ENCODE measurements around the gene ZNF296.
A peak's percentile ranks its signal among the peaks of the same experiment; 100 is the strongest.
"Not testable (repeated sequence)": the region's sequence is repeated elsewhere in the genome, so short reads cannot be mapped to it uniquely, and the experiment has no call there.

ZNF296 gene

GRCh38 chr19:45113628-45114027, 37.4 kb upstream of the ZNF296 start:
- no peak for DNase-seq (ENCODE audit: low read depth in 2 of 2)
- no peak for TF ChIP-seq CTCF (IDR thresholded peaks at IDR 0.05; ENCODE audit: low read depth, low read length)
- no peak overlapping the region for H3K4me3 ChIP-seq (replicated peaks in 1 of 2; ENCODE audit: low read depth in 2 of 2, low read length in 2 of 2)

- no peak for DNase-seq (ENCODE audit: low read depth in 2 of 2)
Measured at GRCh38 chr19:45112111-45112827, 36.0 kb upstream of the ZNF296 start.

GRCh38 chr19:45110851-45111266, 34.6 kb upstream of the ZNF296 start:
- H3K4me3 ChIP-seq (replicated peaks in 1 of 2; ENCODE audit: low read depth in 2 of 2, low read length in 2 of 2) = no peak overlapping the region
- TF ChIP-seq CTCF (IDR thresholded peaks at IDR 0.05; ENCODE audit: low read depth, low read length) = no peak
- no peak for DNase-seq (ENCODE audit: low read depth in 2 of 2)

More at GRCh38 chr19:45112111-45112827, 36.0 kb upstream of the ZNF296 start:
- peak; percentile 21 for TF ChIP-seq CTCF (IDR thresholded peaks at IDR 0.05; ENCODE audit: low read depth, low read length)
- H3K4me3 ChIP-seq (replicated peaks in 1 of 2; ENCODE audit: low read depth in 2 of 2, low read length in 2 of 2) = no peak overlapping the region

GRCh38 chr19:45107621-45108150, 31.4 kb upstream of the ZNF296 start:
- no peak for DNase-seq (ENCODE audit: low read depth in 2 of 2)
- TF ChIP-seq CTCF (IDR thresholded peaks at IDR 0.05; ENCODE audit: low read depth, low read length) = no peak
- no peak overlapping the region for H3K4me3 ChIP-seq (replicated peaks in 1 of 2; ENCODE audit: low read depth in 2 of 2, low read length in 2 of 2)

GRCh38 chr19:45106363-45106762, 30.1 kb upstream of the ZNF296 start:
- DNase-seq (ENCODE audit: low read depth in 2 of 2); H3K4me3 ChIP-seq (replicated peaks in 1 of 2; ENCODE audit: low read depth in 2 of 2, low read length in 2 of 2): not testable (repeated sequence)

- no peak overlapping the region for H3K4me3 ChIP-seq (replicated peaks in 1 of 2; ENCODE audit: low read depth in 2 of 2, low read length in 2 of 2)
- no peak for DNase-seq (ENCODE audit: low read depth in 2 of 2)
- TF ChIP-seq CTCF (IDR thresholded peaks at IDR 0.05; ENCODE audit: low read depth, low read length) = no peak
Measured at GRCh38 chr19:45104658-45105349, 28.5 kb upstream of the ZNF296 start.

Measured in cardiac fibroblast (primary cell).